Measurements from ENCODE around the gene CDK1.

Gene CDK1

DNA sequence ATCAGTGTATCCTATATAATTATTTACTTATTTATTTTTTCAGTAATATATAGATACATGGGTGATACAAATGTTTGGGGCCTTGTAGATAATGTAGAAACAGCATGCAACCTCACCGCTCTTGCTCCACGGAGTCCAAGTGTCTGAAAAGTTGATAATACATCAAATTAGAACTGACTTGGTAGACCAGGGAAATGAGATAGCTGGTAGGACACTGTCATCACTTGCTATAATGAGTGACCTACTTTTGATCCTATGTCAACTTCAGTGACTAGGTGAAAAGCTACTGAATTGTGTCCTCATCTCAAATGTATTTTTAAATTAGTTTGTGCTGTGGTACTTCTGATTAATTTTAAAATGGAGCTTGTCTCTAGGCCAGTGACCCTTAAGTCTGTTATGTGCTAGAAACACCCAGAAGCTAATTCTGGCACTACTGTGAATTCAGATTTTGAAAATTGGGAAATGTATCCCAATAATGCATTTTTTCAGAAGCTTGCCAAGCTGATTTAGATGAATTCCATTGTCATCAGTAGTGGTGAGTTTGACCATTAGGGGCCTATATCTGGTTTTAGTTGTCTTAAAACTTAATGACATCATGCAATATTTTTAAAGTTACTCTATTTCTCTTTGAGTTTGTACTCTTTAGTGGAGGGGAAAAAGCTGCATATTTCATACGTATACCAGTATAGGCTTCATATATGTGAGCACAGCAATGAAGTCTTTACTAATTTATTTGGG, 17.4 kb downstream of the CDK1 start:
- Histone ChIP-seq H3K27ac (no peak overlapping the region), H3K27me3 (ENCODE audit: insufficient read depth, low read depth, severe bottlenecking) (no peaks in the 10 kb centered on the region), H3K9me3 (ENCODE audit: severe bottlenecking) (no peaks in the 10 kb centered on the region), H3K4me3 (ENCODE audit: low read depth, low read length) (no peak overlapping the region), H3K36me3 (peaks cover 65% of the 10 kb centered on the region)
- TF ChIP-seq, protein P1, sequence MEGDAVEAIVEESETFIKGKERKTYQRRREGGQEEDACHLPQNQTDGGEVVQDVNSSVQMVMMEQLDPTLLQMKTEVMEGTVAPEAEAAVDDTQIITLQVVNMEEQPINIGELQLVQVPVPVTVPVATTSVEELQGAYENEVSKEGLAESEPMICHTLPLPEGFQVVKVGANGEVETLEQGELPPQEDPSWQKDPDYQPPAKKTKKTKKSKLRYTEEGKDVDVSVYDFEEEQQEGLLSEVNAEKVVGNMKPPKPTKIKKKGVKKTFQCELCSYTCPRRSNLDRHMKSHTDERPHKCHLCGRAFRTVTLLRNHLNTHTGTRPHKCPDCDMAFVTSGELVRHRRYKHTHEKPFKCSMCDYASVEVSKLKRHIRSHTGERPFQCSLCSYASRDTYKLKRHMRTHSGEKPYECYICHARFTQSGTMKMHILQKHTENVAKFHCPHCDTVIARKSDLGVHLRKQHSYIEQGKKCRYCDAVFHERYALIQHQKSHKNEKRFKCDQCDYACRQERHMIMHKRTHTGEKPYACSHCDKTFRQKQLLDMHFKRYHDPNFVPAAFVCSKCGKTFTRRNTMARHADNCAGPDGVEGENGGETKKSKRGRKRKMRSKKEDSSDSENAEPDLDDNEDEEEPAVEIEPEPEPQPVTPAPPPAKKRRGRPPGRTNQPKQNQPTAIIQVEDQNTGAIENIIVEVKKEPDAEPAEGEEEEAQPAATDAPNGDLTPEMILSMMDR (IDR thresholded peaks at IDR 0.05; ENCODE audit: low read depth, low read length) = no peak
- no peak for DNase-seq

DNA sequence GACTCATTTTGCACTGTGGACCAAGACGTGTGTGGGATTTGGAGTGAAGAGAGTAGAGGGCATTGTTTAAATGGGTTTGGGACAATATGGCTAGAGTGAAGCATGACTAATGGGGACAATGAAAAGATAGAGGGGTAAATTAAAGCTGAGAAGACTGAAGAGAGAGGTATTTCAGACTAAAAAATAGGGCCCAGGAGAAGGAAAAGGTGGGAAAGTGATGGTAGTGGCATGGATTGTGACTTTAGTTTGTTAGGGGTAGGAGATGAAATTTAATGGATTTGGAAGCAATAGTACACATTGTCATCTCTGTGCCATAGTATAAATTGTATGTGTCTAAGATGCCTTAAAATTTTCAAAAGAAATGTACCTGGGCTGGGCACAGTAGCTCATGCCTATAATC, 18.2 kb downstream of the CDK1 start:
- no peaks in the 10 kb centered on the region for H3K27me3 ChIP-seq (ENCODE audit: insufficient read depth, low read depth, severe bottlenecking)
- TF ChIP-seq, protein P1 (IDR thresholded peaks at IDR 0.05; ENCODE audit: low read depth, low read length) = no peak
- H3K36me3 ChIP-seq = peaks cover 56% of the 10 kb centered on the region
- H3K9me3 ChIP-seq (ENCODE audit: severe bottlenecking) = no peaks in the 10 kb centered on the region
- no peak overlapping the region for H3K4me3 ChIP-seq (ENCODE audit: low read depth, low read length)
- H3K27ac ChIP-seq = no peak overlapping the region
- no peak for DNase-seq

DNA sequence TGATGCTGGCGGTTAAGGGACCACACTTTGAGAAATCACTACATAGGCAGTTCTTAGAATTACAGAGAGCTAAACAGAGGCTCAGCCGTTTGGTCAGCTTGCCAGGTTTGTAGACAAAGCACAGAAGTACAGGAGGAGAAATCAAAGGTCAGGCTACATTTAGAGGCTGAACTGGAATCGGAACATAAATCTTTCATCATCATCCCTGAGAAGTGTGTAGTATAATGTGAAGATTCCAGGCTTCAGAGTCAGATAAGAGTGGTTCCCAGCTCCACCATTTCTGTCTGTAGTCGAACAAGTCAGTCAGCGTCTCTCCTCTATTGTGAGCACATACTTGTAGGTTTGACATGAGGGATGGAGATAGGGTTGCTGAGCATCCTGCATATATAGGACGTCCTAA, 18.9 kb downstream of the CDK1 start:
- no peaks in the 10 kb centered on the region for H3K27me3 ChIP-seq (ENCODE audit: insufficient read depth, low read depth, severe bottlenecking)
- no peak for DNase-seq
- H3K36me3 ChIP-seq = peaks cover 49% of the 10 kb centered on the region
- TF ChIP-seq, protein P1 (IDR thresholded peaks at IDR 0.05; ENCODE audit: low read depth, low read length) = no peak
- no peaks in the 10 kb centered on the region for H3K9me3 ChIP-seq (ENCODE audit: severe bottlenecking)
- H3K27ac ChIP-seq = no peak overlapping the region
- no peak overlapping the region for H3K4me3 ChIP-seq (ENCODE audit: low read depth, low read length)

DNA sequence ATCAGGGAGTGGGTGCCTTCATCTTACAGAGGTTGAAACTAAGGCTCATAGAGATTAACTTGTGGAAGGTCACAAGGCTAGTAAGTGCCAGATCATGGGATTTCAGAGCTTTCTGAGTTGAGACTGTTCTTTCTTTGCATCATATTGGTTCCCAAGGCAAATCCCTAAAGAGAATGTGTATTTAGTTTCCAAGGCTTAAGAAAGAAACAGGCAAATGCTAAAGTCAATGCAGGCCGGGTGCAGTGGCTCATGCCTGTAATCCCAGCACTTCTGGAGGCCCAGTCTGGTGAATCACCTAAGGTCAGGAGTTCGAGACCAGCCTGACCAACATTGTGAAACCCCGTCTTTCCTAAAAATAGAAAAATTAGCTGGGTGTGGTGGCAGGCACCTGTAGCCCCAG, 19.8 kb downstream of the CDK1 start:
- Histone ChIP-seq H3K36me3 (peaks cover 41% of the 10 kb centered on the region), H3K9me3 (ENCODE audit: severe bottlenecking) (no peaks in the 10 kb centered on the region), H3K27ac (no peak overlapping the region), H3K27me3 (ENCODE audit: insufficient read depth, low read depth, severe bottlenecking) (no peaks in the 10 kb centered on the region), H3K4me3 (ENCODE audit: low read depth, low read length) (no peak overlapping the region)
- TF ChIP-seq, protein P1 (IDR thresholded peaks at IDR 0.05; ENCODE audit: low read depth, low read length) = no peak
- DNase-seq = peak; percentile 23

DNA sequence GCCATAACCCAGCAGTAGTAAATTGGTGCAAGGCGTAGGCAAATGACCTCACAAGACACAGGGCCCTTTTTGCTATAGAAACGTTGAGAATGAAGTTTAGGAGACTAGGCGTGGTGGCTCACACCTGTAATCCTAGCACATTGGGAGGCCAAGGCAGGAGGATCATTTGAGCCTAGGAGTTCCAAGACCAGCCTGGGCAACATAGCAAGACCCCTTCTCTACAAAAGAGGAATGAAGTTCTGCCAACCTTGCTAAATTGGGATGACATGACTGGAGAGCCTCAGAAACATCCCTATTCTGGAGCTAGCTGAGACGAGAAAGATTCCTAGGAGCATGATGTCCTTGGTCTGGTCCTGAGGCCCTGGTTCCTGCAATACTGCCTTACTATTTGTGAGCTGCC, 20.6 kb downstream of the CDK1 start:
- no peaks in the 10 kb centered on the region for H3K9me3 ChIP-seq (ENCODE audit: severe bottlenecking)
- TF ChIP-seq, protein P1 (IDR thresholded peaks at IDR 0.05; ENCODE audit: low read depth, low read length) = no peak
- peaks cover 32% of the 10 kb centered on the region for H3K36me3 ChIP-seq
- H3K27ac ChIP-seq = no peak overlapping the region
- H3K4me3 ChIP-seq (ENCODE audit: low read depth, low read length) = no peak overlapping the region
- DNase-seq = no peak
- no peaks in the 10 kb centered on the region for H3K27me3 ChIP-seq (ENCODE audit: insufficient read depth, low read depth, severe bottlenecking)

Data from WERI-Rb-1 (cell line).